Activated T-helper 1 cell treated with anti-CD3 and anti-CD28 coated beads, Interleukin-12 subunit alpha, Interleukin-12 subunit beta, Interleukin-2, Interleukin-4 antibody, amounts not matched to agents 30 ng/mL and 10 ng/mL and 1 ng/mL, durations not matched to agents 14 hours and 24 hours and 36 hours (primary cell): ENCODE data around the gene FOXE1. TPM values are rescaled to one million over a fixed set of nuclear protein-coding genes. Genes with fewer than 3 reads are reported as not detected.

Experiments
- DNase-seq: peaks from one replicate; pipeline ENCODE4 v3.0.0; 2021; ENCODE audit warnings: low spot score
- H3K27ac Mint-ChIP-seq: one replicate; pipeline ENCODE4 v1.8.0; 2021; ENCODE audit warnings: mild to moderate bottlenecking, mixed read lengths
- H3K27me3 Mint-ChIP-seq: one replicate; pipeline ENCODE4 v1.8.0; 2022; ENCODE audit warnings: mild to moderate bottlenecking, moderate library complexity, mixed read lengths; ENCODE audit not compliant: insufficient read depth
- H3K36me3 Mint-ChIP-seq: one replicate; pipeline ENCODE4 v1.8.0; 2021; ENCODE audit warnings: low read depth, mixed read lengths
- H3K4me1 Mint-ChIP-seq: one replicate; pipeline ENCODE4 v1.8.0; 2021; ENCODE audit warnings: low read depth, mixed read lengths
- H3K4me3 Mint-ChIP-seq: one replicate; pipeline ENCODE4 v1.8.0; 2021; ENCODE audit warnings: mild to moderate bottlenecking, moderate library complexity, mixed read lengths
- H3K9me3 Mint-ChIP-seq: one replicate; pipeline ENCODE4 v1.8.0; 2021; ENCODE audit warnings: mixed read lengths
- intact Hi-C: fragments of 100-400 bp; cut with micrococcal nuclease; formaldehyde crosslinking; loops from one replicate; pipeline ENCODE4 v1.15.1; 2024
- total RNA-seq: library from RNA; stranded (reverse); gene quantifications from 2 replicates; pipeline ENCODE4 v1.2.3, GENCODE V29; 2022

The FOXE1 gene
- total RNA-seq, 1 donor from 2014 or later = 0.05 TPM

GRCh38 chr9:97889941-97890887 is 37.2 kb downstream of the FOXE1 start:
- H3K4me1 Mint-ChIP-seq = peaks cover 6% of the 10 kb centered on the region
- intact Hi-C loops = loop anchor here (1.0 to 2.0 kb wide), 4 partner anchors 11 to 180 kb away; partner anchors contain the start of gene TRMO
- H3K4me3 Mint-ChIP-seq = no peak overlapping the region
- DNase-seq = peak; percentile 51
- H3K36me3 Mint-ChIP-seq = peaks cover 3% of the 10 kb centered on the region
- peaks cover 4% of the 10 kb centered on the region for H3K27me3 Mint-ChIP-seq
- no peak overlapping the region for H3K27ac Mint-ChIP-seq
- peaks cover 5% of the 10 kb centered on the region for H3K9me3 Mint-ChIP-seq

GRCh38 chr9:97891736-97892135 is 38.7 kb downstream of the FOXE1 start:
- no peak for DNase-seq
- Mint-ChIP-seq H3K27ac (no peak overlapping the region), H3K36me3 (peaks cover 9% of the 10 kb centered on the region), H3K4me1 (peaks cover 6% of the 10 kb centered on the region), H3K9me3 (peaks cover 5% of the 10 kb centered on the region), H3K4me3 (no peak overlapping the region), H3K27me3 (peaks cover 4% of the 10 kb centered on the region)
- intact Hi-C loops = loop anchor here (2.0 kb wide), 2 partner anchors 31 to 63 kb away; partner anchors contain the start of gene TRMO

GRCh38 chr9:97892421-97892820 is 39.4 kb downstream of the FOXE1 start:
- H3K36me3 Mint-ChIP-seq = peaks cover 9% of the 10 kb centered on the region
- H3K27ac Mint-ChIP-seq = no peak overlapping the region
- no peak for DNase-seq
- peaks cover 5% of the 10 kb centered on the region for H3K9me3 Mint-ChIP-seq
- H3K4me3 Mint-ChIP-seq = no peak overlapping the region
- H3K4me1 Mint-ChIP-seq = peaks cover 6% of the 10 kb centered on the region
- intact Hi-C loops = no loop called here
- peaks cover 4% of the 10 kb centered on the region for H3K27me3 Mint-ChIP-seq

GRCh38 chr9:97895211-97895610 is 42.2 kb downstream of the FOXE1 start:
- Mint-ChIP-seq H3K36me3 (peaks cover 9% of the 10 kb centered on the region), H3K27me3 (no peaks in the 10 kb centered on the region), H3K9me3 (peaks cover 5% of the 10 kb centered on the region), H3K27ac (no peak overlapping the region), H3K4me1 (peaks cover under 1% of the 10 kb centered on the region), H3K4me3 (no peak overlapping the region)
- DNase-seq = no peak
- intact Hi-C loops = no loop called here

GRCh38 chr9:97895695-97896332 is 42.8 kb downstream of the FOXE1 start:
- intact Hi-C loops = no loop called here
- Mint-ChIP-seq H3K4me3 (no peak overlapping the region), H3K4me1 (peaks cover 1% of the 10 kb centered on the region), H3K27ac (no peak overlapping the region), H3K27me3 (no peaks in the 10 kb centered on the region), H3K36me3 (peaks cover 10% of the 10 kb centered on the region), H3K9me3 (peaks cover 5% of the 10 kb centered on the region)
- no peak for DNase-seq

- Mint-ChIP-seq H3K27me3 (no peaks in the 10 kb centered on the region), H3K27ac (no peak overlapping the region), H3K36me3 (peaks cover 16% of the 10 kb centered on the region), H3K4me3 (no peak overlapping the region), H3K4me1 (peaks cover 42% of the 10 kb centered on the region), H3K9me3 (no peaks in the 10 kb centered on the region)
- no peak for DNase-seq
- intact Hi-C loops = loop anchor here (5.0 kb wide), 1 partner anchor 48 kb away; the partner anchor contains the start of gene FOXE1
Observed at GRCh38 chr9:97900103-97900737, 47.2 kb downstream of the FOXE1 start.

- no peak overlapping the region for H3K4me3 Mint-ChIP-seq
- H3K36me3 Mint-ChIP-seq = peaks cover 12% of the 10 kb centered on the region
- H3K9me3 Mint-ChIP-seq = no peaks in the 10 kb centered on the region
- intact Hi-C loops = loop anchor here (1.0 to 5.0 kb wide), 2 partner anchors 11 to 49 kb away; partner anchors contain the start of gene FOXE1
- peaks cover 48% of the 10 kb centered on the region for H3K4me1 Mint-ChIP-seq
- no peak overlapping the region for H3K27ac Mint-ChIP-seq
- no peak for DNase-seq
- no peaks in the 10 kb centered on the region for H3K27me3 Mint-ChIP-seq
Observed at GRCh38 chr9:97900738-97901565, 47.9 kb downstream of the FOXE1 start.

GRCh38 chr9:97903177-97903576 is 50.2 kb downstream of the FOXE1 start:
- Mint-ChIP-seq H3K4me1 (peaks cover 64% of the 10 kb centered on the region), H3K27ac (no peak overlapping the region), H3K27me3 (no peaks in the 10 kb centered on the region), H3K36me3 (peaks cover 16% of the 10 kb centered on the region), H3K4me3 (no peak overlapping the region), H3K9me3 (no peaks in the 10 kb centered on the region)
- no peak for DNase-seq
- intact Hi-C loops = loop anchor here (5.0 kb wide), 1 partner anchor 51 kb away; the partner anchor contains the start of gene FOXE1

- H3K27ac Mint-ChIP-seq = peak overlapping the region; percentile 90
- peak; percentile 54 for DNase-seq
- peaks cover 76% of the 10 kb centered on the region for H3K4me1 Mint-ChIP-seq
- no peaks in the 10 kb centered on the region for H3K9me3 Mint-ChIP-seq
- H3K36me3 Mint-ChIP-seq = peaks cover 22% of the 10 kb centered on the region
- H3K27me3 Mint-ChIP-seq = no peaks in the 10 kb centered on the region
- peak overlapping the region; percentile 80 for H3K4me3 Mint-ChIP-seq
- intact Hi-C loops = loop anchor here (1.0 to 5.0 kb wide), 6 partner anchors 18 to 358 kb away; partner anchors contain the start of genes FOXE1, NCBP1, TRMO and TSTD2
Observed at GRCh38 chr9:97904725-97905124, 51.7 kb downstream of the FOXE1 start.

GRCh38 chr9:97905228-97905627 is 52.2 kb downstream of the FOXE1 start:
- Mint-ChIP-seq H3K9me3 (no peaks in the 10 kb centered on the region), H3K4me3 (peak overlapping the region; percentile 80), H3K36me3 (peaks cover 25% of the 10 kb centered on the region), H3K4me1 (peaks cover 80% of the 10 kb centered on the region), H3K27me3 (no peaks in the 10 kb centered on the region), H3K27ac (peak overlapping the region; percentile 90)
- intact Hi-C loops = loop anchor here (1.0 to 5.0 kb wide), 4 partner anchors 17 to 357 kb away; partner anchors contain the start of genes NCBP1, TRMO, TSTD2 and XPA
- peak; percentile 53 for DNase-seq
